Stimulated activated CD8-positive, alpha-beta memory T cell treated with anti-CD3 and anti-CD28 coated beads, Interleukin-7, amount 100 ng/mL, for 48 hours (primary cell): ENCODE data around the gene ANKRD28.

ENCODE experiments used
- DNase-seq, 2 donors: peaks; one replicate each; pipeline ENCODE4 v3.0.0-alpha.2; 2020; ENCODE audit warnings: low read depth in 1 of 2; ENCODE audit errors: extremely low read depth in 1 of 2

Gene ANKRD28

GRCh38 chr3:15804553-15805095, 6.8 kb upstream of the ANKRD28 start:
- no peak for DNase-seq

- no peak for DNase-seq
Measured at GRCh38 chr3:15803921-15804320, 6.1 kb upstream of the ANKRD28 start.

GRCh38 chr3:15801298-15801697, 3.5 kb upstream of the ANKRD28 start:
- no peak for DNase-seq

GRCh38 chr3:15800780-15801179, 3.0 kb upstream of the ANKRD28 start:
- DNase-seq = no peak

GRCh38 chr3:15800327-15800726, 2.5 kb upstream of the ANKRD28 start:
- DNase-seq = no peak

- DNase-seq = no peak
Measured at GRCh38 chr3:15798533-15799245, 910 bp upstream of the ANKRD28 start.

GRCh38 chr3:15796771-15797641, 773 bp downstream of the ANKRD28 start:
- no peak for DNase-seq

- no peak for DNase-seq
Measured at GRCh38 chr3:15796331-15796730, 1.4 kb downstream of the ANKRD28 start.

- DNase-seq = no peak
Measured at GRCh38 chr3:15795651-15796308, 2.0 kb downstream of the ANKRD28 start.

- DNase-seq = no peak
Measured at GRCh38 chr3:15794842-15795650, 2.7 kb downstream of the ANKRD28 start.

- no peak for DNase-seq
Measured at GRCh38 chr3:15794303-15794771, 3.4 kb downstream of the ANKRD28 start.

- DNase-seq = no peak
Measured at GRCh38 chr3:15791525-15791924, 6.3 kb downstream of the ANKRD28 start.

GRCh38 chr3:15787941-15788340, 9.8 kb downstream of the ANKRD28 start:
- DNase-seq = no peak

GRCh38 chr3:15787526-15787925, 10.3 kb downstream of the ANKRD28 start:
- no peak for DNase-seq

GRCh38 chr3:15783361-15783969, 14.3 kb downstream of the ANKRD28 start:
- DNase-seq = no peak

GRCh38 chr3:15782429-15782828, 15.3 kb downstream of the ANKRD28 start:
- DNase-seq = no peak

GRCh38 chr3:15781637-15782402, 16.0 kb downstream of the ANKRD28 start:
- DNase-seq = no peak

GRCh38 chr3:15781131-15781530, 16.6 kb downstream of the ANKRD28 start:
- DNase-seq = no peak

- DNase-seq = no peak
Measured at GRCh38 chr3:15779111-15779510, 18.7 kb downstream of the ANKRD28 start.
